OCI-LY3 (cell line): ENCODE data around the gene NCLN.
A peak's percentile ranks its signal among the peaks of the same experiment; 100 is the strongest.

Experiments used
- H2AFZ ChIP-seq: fragments of 200-600, 300-600 bp; shearing (Covaris generic); 2 replicates; pipeline ENCODE4 v1.6.0; 2014; ENCODE audit warnings: antibody characterized with exemption, low read depth, low read length
- H3K27ac ChIP-seq: fragments of 200-600, 300-600 bp; sonication (generic); 2 replicates; pipeline ENCODE4 v1.5.1; 2014; ENCODE audit warnings: mild to moderate bottlenecking, low read length, moderate library complexity, mixed read lengths
- H3K27me3 ChIP-seq: fragments of 200-600, 300-600 bp; sonication (generic); 2 replicates; pipeline ENCODE4 v1.6.1; 2014; ENCODE audit warnings: low read depth, low read length, mixed read lengths
- H3K36me3 ChIP-seq: fragments of 200-600, 300-600 bp; sonication (generic); replicated peaks from 2 replicates; pipeline ENCODE3; 2014; ENCODE audit warnings: low read depth, low read length, mixed read lengths
- H3K4me1 ChIP-seq: fragments of 300-600, 200-600 bp; sonication (generic); 2 replicates; pipeline ENCODE4 v1.6.1; 2014; ENCODE audit warnings: low read length, mixed read lengths
- H3K4me2 ChIP-seq: fragments of 200-600, 300-600 bp; sonication (generic); 2 replicates; pipeline ENCODE4 v1.6.1; 2014; ENCODE audit warnings: low read length, mixed read lengths
- H3K4me3 ChIP-seq: fragments of 300-600, 200-600 bp; sonication (generic); 2 replicates; pipeline ENCODE4 v1.5.1; 2014; ENCODE audit warnings: antibody characterized with exemption, mild to moderate bottlenecking, low read length, moderate library complexity
- H3K79me2 ChIP-seq: fragments of 300-600, 200-600 bp; shearing (Covaris generic); 2 replicates; pipeline ENCODE4 v1.6.1; 2014; ENCODE audit warnings: mild to moderate bottlenecking, low read length, mixed read lengths
- H3K9ac ChIP-seq: fragments of 300-600, 200-600 bp; shearing (Covaris generic); 2 replicates; pipeline ENCODE4 v1.6.0; 2014; ENCODE audit warnings: mild to moderate bottlenecking, low read length, moderate library complexity
- H3K9me3 ChIP-seq: fragments of 200-600, 300-600 bp; shearing (Covaris generic); 2 replicates; pipeline ENCODE4 v1.6.1; 2014; ENCODE audit warnings: low read length, mixed read lengths; ENCODE audit not compliant: insufficient read depth
- H4K20me1 ChIP-seq: fragments of 200-600, 300-600 bp; sonication (generic); 2 replicates; pipeline ENCODE4 v1.6.1; 2016; ENCODE audit warnings: low read length, mixed read lengths; ENCODE audit not compliant: insufficient read depth
- EZH2phosphoT487 ChIP-seq: fragments of 200-600 bp; shearing (Covaris generic); IDR thresholded peaks from 2 replicates; pipeline ENCODE4 v1.6.1; 2018; ENCODE audit warnings: antibody characterized with exemption, mixed run types, low read depth
- TF ChIP-seq, protein P1 (sequence below): fragments of 200-600, 300-600 bp; sonication (generic); IDR thresholded peaks from 2 replicates; pipeline ENCODE4 v1.5.1; 2014; ENCODE audit warnings: antibody characterized with exemption, low read length, low read depth

The NCLN gene

DNA sequence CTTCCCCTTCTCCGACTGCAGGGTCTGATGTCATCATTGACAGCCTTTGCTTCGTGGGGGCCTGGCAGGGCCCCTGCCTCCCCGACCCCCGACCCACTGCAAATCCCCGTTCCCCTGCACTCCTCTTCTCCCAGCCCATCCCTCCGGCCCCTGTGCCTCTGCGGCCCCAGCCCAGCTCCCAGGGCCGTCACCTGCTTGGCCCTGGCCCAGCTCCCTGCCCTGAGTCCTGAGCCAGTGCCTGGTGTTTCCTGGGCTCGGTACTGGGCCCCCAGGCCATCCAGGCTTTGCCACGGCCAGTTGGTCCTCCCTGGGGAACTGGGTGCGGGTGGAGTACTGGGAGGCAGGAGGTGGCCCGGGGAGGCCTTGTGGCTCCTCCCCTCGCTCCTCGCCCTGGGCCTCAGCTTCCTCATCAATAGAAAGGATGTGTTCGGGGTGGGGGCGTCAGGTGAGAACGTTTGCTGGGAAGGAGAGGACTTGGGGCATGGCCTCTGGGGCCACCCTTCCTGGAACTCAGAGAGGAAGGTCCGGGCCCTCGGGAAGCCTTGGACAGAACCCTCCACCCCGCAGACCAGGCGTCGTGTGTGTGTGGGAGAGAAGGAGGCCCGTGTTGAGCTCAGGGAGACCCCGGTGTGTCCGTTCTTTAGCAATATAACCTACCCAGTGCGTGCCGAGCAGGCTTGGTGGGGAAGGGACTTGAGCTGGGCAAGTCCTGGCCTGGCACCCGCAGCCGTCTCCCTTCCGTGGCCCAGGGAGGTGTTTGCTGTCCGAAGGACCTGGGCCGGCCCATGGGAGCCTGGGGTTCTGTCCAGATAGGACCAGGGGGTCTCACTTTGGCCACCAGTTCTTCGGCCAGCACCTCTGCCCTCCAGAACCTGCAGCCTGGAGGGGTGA is 22.8 kb downstream of the NCLN start:
- H3K4me1 ChIP-seq = no peaks in the 10 kb centered on the region
- H3K79me2 ChIP-seq = no peaks in the 10 kb centered on the region
- peaks cover 5% of the 10 kb centered on the region; the same call in 1 of the 2 replicates for H4K20me1 ChIP-seq
- no peaks in the 10 kb centered on the region for H3K27me3 ChIP-seq
- H3K9ac ChIP-seq = no peak overlapping the region
- H3K4me2 ChIP-seq = no peak overlapping the region
- H2AFZ ChIP-seq = no peak overlapping the region
- no peak for TF ChIP-seq EZH2phosphoT487
- TF ChIP-seq, protein P1, sequence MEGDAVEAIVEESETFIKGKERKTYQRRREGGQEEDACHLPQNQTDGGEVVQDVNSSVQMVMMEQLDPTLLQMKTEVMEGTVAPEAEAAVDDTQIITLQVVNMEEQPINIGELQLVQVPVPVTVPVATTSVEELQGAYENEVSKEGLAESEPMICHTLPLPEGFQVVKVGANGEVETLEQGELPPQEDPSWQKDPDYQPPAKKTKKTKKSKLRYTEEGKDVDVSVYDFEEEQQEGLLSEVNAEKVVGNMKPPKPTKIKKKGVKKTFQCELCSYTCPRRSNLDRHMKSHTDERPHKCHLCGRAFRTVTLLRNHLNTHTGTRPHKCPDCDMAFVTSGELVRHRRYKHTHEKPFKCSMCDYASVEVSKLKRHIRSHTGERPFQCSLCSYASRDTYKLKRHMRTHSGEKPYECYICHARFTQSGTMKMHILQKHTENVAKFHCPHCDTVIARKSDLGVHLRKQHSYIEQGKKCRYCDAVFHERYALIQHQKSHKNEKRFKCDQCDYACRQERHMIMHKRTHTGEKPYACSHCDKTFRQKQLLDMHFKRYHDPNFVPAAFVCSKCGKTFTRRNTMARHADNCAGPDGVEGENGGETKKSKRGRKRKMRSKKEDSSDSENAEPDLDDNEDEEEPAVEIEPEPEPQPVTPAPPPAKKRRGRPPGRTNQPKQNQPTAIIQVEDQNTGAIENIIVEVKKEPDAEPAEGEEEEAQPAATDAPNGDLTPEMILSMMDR = no peak
- no peaks in the 10 kb centered on the region for H3K9me3 ChIP-seq
- H3K4me3 ChIP-seq = no peak overlapping the region
- peaks cover 25% of the 10 kb centered on the region for H3K36me3 ChIP-seq
- no peak overlapping the region for H3K27ac ChIP-seq

DNA sequence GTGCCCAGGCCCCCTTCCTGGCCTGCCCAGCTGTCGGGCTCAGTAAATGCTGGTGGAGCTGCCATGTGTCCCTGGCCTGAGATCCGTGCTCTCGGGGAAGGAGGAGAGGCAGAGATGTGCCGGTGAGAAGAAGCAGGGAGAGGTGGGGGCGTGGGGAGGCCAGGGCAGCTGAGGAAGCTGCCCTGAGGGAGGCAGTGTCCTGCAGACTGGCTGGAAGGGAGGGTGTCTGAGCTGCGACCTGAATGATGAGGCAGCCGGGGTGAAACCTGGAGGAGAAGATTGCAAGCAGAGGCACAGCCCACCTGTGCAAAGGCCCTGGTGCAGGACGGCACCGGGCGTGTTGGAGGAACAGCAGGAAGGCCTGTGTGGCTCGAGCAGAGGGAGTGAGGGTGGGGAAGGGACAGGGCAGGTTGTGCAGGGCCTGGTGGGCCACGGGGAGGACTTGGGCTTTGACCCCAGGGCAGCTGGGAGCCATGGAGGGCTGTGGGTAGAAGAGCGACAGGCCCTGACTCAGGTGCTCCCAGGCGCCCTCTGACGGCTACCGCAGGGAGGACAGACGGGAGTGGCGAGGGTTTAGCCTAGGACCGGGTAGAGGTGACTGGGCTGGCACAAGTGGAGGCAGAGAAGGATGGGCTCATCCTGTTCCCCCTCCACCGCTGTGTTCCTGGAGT is 24.8 kb downstream of the NCLN start:
- Histone ChIP-seq H3K4me3 (no peak overlapping the region), H3K4me2 (no peak overlapping the region), H2AFZ (no peak overlapping the region), H3K9ac (no peak overlapping the region), H3K27ac (no peak overlapping the region), H3K79me2 (no peaks in the 10 kb centered on the region), H3K36me3 (peaks cover 7% of the 10 kb centered on the region), H4K20me1 (peaks cover 5% of the 10 kb centered on the region; the same call in 1 of the 2 replicates), H3K27me3 (no peaks in the 10 kb centered on the region), H3K9me3 (no peaks in the 10 kb centered on the region), H3K4me1 (no peaks in the 10 kb centered on the region)
- no peak for TF ChIP-seq EZH2phosphoT487
- TF ChIP-seq, protein P1 = peak; percentile 62

- H3K36me3 ChIP-seq = peaks cover 7% of the 10 kb centered on the region
- no peak overlapping the region for H3K4me3 ChIP-seq
- H3K9ac ChIP-seq = no peak overlapping the region
- H3K4me1 ChIP-seq = no peaks in the 10 kb centered on the region
- TF ChIP-seq, protein P1 = no peak
- no peak for TF ChIP-seq EZH2phosphoT487
- H2AFZ ChIP-seq = no peak overlapping the region
- H3K4me2 ChIP-seq = no peak overlapping the region
- H3K27ac ChIP-seq = no peak overlapping the region
- no peaks in the 10 kb centered on the region for H3K27me3 ChIP-seq
- H3K9me3 ChIP-seq = no peaks in the 10 kb centered on the region
- H4K20me1 ChIP-seq = peaks cover 5% of the 10 kb centered on the region; the same call in 1 of the 2 replicates
- H3K79me2 ChIP-seq = no peaks in the 10 kb centered on the region
Observed at GRCh38 chr19:3211191-3211590, 25.5 kb downstream of the NCLN start.

DNA sequence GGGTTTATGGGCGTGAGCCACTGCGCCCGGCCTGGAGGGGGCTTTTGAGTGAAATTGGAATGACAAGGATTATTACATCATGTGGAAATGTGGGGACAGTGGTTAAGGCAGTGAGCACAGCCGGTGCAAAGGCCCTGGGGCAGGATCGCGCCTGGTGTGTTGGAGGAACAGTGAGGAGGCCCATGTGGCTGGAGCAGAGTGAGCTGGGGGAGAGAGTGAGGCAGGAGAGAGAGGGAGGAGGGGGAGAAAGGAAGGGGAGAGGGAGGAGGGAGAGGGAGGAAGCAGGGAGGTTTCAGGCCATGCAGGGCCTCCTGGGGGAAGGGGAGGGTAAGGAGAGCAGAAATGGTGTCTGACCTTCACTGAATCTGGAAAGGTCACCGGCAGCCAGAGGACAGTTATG is 27.4 kb downstream of the NCLN start:
- TF ChIP-seq, protein P1 = no peak
- no peak for TF ChIP-seq EZH2phosphoT487
- Histone ChIP-seq H2AFZ (no peak overlapping the region), H4K20me1 (peaks cover 5% of the 10 kb centered on the region; the same call in 1 of the 2 replicates)

More for the DNA sequence above, 27.4 kb downstream of the NCLN start:
- H3K36me3 ChIP-seq = peaks cover 3% of the 10 kb centered on the region
- no peak overlapping the region for H3K4me2 ChIP-seq
- no peak overlapping the region for H3K27ac ChIP-seq
- no peaks in the 10 kb centered on the region for H3K27me3 ChIP-seq
- no peaks in the 10 kb centered on the region for H3K4me1 ChIP-seq
- no peaks in the 10 kb centered on the region for H3K9me3 ChIP-seq
- H3K9ac ChIP-seq = no peak overlapping the region
- H3K79me2 ChIP-seq = no peaks in the 10 kb centered on the region
- H3K4me3 ChIP-seq = no peak overlapping the region
